GM21381 (cell line): ENCODE measurements around the gene PYGM.

ENCODE experiments used
- ATAC-seq: cut with Tn5 transposase; IDR thresholded peaks from one replicate; pipeline ENCODE4 v1.9.1; 2021; ENCODE audit warnings: mild to moderate bottlenecking, moderate library complexity; ENCODE audit not compliant: unreplicated experiment

PYGM gene

GRCh38 chr11:64759722-64760719, at the start of gene PYGM:
PYGM (minus strand) TSS chr11:64759974; CDS start chr11:64759898, 76 bp downstream.
- no peak for ATAC-seq

- ATAC-seq = no peak
Observed at GRCh38 chr11:64805481-64805880, 45.7 kb upstream of the PYGM start.

- ATAC-seq = no peak
Observed at GRCh38 chr11:64804346-64805210, 44.8 kb upstream of the PYGM start.

- ATAC-seq = no peak
Observed at GRCh38 chr11:64803846-64804345, 44.1 kb upstream of the PYGM start.

GRCh38 chr11:64803158-64803845, 43.5 kb upstream of the PYGM start, which contains the start of gene MAP4K2:
MAP4K2 (minus strand) TSS chr11:64803214; CDS start chr11:64803149, 65 bp downstream.
- ATAC-seq = peak; percentile 60

- ATAC-seq = peak; percentile 31
Observed at GRCh38 chr11:64802370-64803157, 42.8 kb upstream of the PYGM start.

- no peak for ATAC-seq
Observed at GRCh38 chr11:64801561-64802369, 42.0 kb upstream of the PYGM start.

GRCh38 chr11:64801158-64801464, 41.3 kb upstream of the PYGM start:
- no peak for ATAC-seq

GRCh38 chr11:64800303-64801157, 40.8 kb upstream of the PYGM start:
- no peak for ATAC-seq

GRCh38 chr11:64799623-64800302, 40.0 kb upstream of the PYGM start:
- ATAC-seq = no peak

GRCh38 chr11:64799256-64799622, 39.5 kb upstream of the PYGM start:
- ATAC-seq = no peak

GRCh38 chr11:64796757-64797541, 37.2 kb upstream of the PYGM start:
- no peak for ATAC-seq

GRCh38 chr11:64796047-64796756, 36.4 kb upstream of the PYGM start:
- ATAC-seq = no peak

GRCh38 chr11:64794526-64794925, 34.8 kb upstream of the PYGM start:
- ATAC-seq = no peak

- ATAC-seq = no peak
Observed at GRCh38 chr11:64793271-64794160, 33.7 kb upstream of the PYGM start.
